H1 (cell line): ENCODE measurements around the gene OR2AG1. TPM values are rescaled to one million over a fixed set of nuclear protein-coding genes. Genes with fewer than 3 reads are reported as not detected.

Source experiments
- CHD7 ChIP-seq: fragments of 300-600 bp; sonication (generic); IDR thresholded peaks from 2 replicates; pipeline ENCODE4 v1.7.1; 2012; ENCODE audit warnings: low read length, moderate library complexity, mild to moderate bottlenecking, inconsistent platforms; ENCODE audit not compliant: insufficient replicate concordance
- E2F6 ChIP-seq: IDR thresholded peaks from 2 replicates; pipeline ENCODE4 v1.6.1; 2012; ENCODE audit warnings: inconsistent platforms
- KDM1A ChIP-seq: fragments of 200-600, 300-600 bp; sonication (generic); IDR thresholded peaks from 2 replicates; pipeline ENCODE4 v1.7.1; 2016; ENCODE audit warnings: mild to moderate bottlenecking, low read length, borderline replicate concordance
- KDM4A ChIP-seq: IDR thresholded peaks from one replicate; pipeline ENCODE4 v1.7.1; 2012; ENCODE audit warnings: low read depth, mild to moderate bottlenecking, moderate library complexity, low read length, inconsistent platforms; ENCODE audit not compliant: severe bottlenecking
- NANOG ChIP-seq: IDR thresholded peaks from 2 replicates; pipeline ENCODE4 v1.6.1; 2011; ENCODE audit warnings: low read length, low read depth, mild to moderate bottlenecking, inconsistent platforms; ENCODE audit not compliant: insufficient read depth, poor library complexity, severe bottlenecking
- polyA plus RNA-seq, 7 experiments: library from polyadenylated mRNA; depleted of rRNA in 3 of 7; stranded (reverse) in 5 of 7; unstranded in 2 of 7; fragments of >200 nt in 5 of 7; fragments of 200-250 nt in 2 of 7; gene quantifications; 1 replicate in 5 of 7; 2 replicates in 1 of 7; 4 replicates in 1 of 7; pipeline versions ENCODE4 v1.2.1 to v1.2.3, GENCODE V29; 2011 to 2013; ENCODE audit warnings: missing spikeins in 2 of 7, mixed read lengths in 2 of 7
- total RNA-seq: library from RNA; stranded (reverse); fragmentation: NEBNext Ultra II Directional; extraction: Animal tissue kit (Norgen Biotek cat#: 25700); gene quantifications from 2 replicates; pipeline ENCODE4 v1.2.1, GENCODE V29; 2021

The OR2AG1 gene
- total and polyA plus RNA-seq, 2 of the 8 experiments (the other 6 are each of a cell fraction or from before 2014, with no cell fraction given) = not detected

- TF ChIP-seq CHD7 (no peak), KDM1A (no peak), E2F6 (no peak), NANOG (no peak), KDM4A (no peak)
- TF ChIP-seq, all 59 proteins: peak for 0
Observed at GRCh38 chr11:6825231-6825744, 42.5 kb downstream of the OR2AG1 start (continued).
